HG02973 (cell line): ENCODE results near the gene TFAP2E.

ENCODE experiments used
- ATAC-seq: cut with Tn5 transposase; IDR thresholded peaks from one replicate; pipeline ENCODE4 v1.9.1; 2021; ENCODE audit warnings: moderate library complexity; ENCODE audit not compliant: unreplicated experiment

TFAP2E gene

DNA sequence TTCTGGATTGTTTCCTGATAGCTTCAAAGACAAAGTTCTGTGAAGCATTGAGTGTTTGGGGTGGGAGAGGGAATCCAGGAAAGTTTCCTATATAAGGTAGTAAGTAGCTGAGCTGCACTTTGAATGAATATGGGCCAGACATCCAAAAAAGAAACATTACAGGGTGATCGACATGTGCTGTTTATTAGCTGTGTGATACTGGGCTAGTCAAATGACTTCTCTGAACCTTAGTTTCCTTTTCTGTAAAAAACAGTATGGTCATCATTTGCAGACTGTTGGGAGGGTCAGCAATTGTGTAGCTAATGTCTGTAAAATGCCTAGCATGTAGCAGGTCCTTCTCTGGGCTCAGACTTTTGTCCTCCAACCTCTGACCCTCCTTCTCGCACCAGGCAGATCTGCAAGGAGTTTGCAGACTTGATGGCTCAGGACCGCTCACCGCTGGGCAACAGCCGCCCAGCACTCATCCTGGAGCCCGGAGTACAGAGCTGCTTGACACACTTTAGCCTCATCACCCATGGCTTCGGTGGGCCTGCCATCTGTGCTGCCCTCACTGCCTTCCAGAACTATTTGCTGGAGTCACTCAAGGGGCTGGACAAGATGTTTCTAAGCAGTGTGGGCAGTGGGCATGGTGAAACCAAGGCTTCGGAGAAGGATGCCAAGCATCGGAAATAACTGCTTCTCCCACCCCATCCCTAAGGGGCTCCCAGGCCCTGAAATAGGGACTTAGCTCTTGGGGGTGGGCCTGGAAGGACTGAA lies 21.1 kb downstream of the TFAP2E start:
- ATAC-seq, result no peak

DNA sequence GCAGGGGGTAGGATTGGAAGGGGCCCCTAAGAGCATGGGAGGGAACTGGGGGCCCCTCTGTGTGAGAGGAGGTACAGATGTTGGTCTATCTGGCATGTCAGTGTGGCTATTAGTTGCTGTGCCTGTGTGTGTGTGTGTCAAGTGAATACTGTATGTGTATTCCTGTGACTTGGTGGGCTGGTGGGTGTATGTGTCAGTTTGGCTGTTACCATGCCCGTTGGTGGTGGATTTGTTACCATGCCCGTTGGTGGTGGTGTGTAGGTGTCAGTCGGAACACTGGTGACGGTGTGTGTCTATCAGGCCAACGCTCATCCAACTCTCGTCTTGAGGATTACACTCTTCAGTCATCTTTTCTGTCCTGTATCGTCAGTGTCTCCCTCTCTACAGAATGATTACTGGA lies 22.6 kb downstream of the TFAP2E start:
- no peak for ATAC-seq

DNA sequence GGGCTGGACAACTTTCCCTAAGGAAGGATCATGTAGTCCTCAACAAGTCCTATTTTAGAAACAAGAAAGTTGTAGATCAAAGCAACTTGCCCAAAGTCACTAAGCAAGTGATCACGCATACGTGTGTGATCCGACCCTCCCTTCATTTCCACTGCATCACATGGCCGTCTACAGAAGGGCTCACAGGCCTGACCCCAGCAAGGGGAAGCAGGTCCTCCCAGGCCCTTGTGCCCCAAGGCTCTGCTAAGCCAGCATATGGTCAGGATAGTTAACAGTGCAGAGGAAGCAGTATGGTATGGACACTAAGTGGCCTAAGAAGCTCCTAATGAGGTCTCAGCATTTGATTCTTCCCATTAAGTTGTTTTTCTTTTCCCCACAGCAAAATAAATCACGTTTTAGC lies 24.8 kb downstream of the TFAP2E start:
- ATAC-seq, result no peak

DNA sequence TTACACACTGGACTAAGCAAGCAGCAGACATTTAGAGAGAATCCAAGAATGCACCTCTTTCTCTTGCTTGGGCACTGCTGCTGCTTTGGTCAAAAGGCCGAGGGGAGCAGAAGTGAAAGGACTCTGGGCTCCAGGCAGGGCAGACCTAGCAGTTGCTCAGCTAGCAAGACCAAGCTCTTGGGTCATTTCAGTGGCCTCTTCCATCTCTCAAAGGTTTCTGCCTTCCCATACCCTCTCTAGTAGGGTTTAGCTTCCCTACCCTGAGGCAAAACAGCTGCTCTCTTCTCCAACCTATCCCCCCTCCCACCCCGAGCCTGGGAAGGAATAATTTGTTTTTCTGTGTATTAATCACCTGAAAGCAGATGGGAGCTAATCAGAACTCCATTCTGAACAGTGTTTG lies 25.8 kb downstream of the TFAP2E start:
- no peak for ATAC-seq

DNA sequence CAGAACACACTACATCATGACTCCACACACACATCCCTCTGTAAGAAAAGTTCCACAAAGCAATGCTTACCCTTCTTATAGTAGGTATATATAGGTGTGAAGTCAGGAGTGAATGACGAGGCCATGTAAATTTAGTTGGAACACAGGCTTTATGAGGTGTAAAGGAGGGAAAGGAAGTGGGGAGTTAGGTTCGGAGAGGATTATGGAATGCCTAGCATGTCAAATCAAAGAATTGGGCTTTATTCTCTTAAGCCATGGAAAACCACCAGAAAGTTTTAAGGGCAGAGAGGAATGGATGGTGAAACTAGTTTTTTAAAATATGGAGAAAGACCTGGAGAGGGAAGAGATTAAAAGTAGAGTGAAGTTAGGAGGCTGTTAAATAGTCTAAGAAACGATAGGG lies 26.3 kb downstream of the TFAP2E start:
- no peak for ATAC-seq

DNA sequence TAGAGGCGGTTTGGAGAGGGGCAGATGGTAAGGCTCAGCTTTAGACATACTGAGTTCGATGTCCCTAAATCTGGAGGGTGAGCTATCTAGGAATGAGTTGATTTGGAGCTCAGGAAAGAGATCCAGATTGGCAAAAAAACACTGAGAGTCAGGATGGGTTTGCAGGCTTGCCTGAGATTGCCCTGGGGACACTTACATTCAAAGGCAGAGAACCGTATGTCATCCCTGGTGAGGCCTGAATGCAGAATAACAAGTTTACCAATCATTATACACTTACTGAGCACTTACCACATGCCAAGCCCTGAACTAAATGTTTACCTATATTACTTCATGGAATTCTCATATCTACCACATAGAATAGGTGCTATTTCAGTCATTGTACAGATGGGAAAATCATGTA lies 27.5 kb downstream of the TFAP2E start:
- no peak for ATAC-seq

DNA sequence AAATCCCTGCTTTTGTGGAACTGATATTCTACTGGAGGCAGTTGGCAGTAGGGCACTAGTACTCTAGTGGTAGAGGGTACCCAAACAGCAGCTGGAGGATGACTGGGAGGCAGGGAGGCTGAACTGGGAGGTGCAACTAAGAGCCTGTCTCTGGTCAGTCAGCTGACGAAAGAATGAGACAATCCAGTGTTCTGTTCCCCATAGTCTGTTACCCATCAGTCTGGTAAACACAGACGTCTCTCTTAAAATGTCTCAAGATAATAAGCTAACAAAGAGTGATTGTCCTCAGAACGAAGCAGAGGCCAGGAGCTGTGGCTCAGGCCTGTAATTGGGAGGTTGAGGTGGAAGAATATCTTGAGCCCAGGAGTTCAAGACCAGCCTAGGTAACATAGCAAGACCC lies 30.4 kb downstream of the TFAP2E start:
- no peak for ATAC-seq

DNA sequence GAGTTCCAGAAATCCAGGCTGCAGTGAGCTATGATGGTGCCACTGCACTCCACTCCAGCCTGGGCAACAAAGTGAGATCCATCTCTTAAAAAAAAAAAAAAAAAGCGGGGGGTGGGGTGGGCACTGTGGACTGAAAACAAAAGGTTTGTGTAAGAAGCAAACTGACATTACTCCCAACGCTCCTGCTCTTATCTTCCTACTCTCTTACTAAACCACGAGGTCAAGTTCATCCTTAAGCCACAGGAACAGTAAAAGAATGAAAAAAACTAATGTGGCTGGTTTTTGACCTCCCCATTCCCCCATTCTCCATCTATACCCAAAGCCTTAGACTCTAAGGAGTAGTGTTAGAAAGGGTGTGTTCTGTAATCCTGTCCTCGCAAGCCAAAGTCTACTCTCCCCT lies 30.8 kb downstream of the TFAP2E start:
- ATAC-seq, result no peak

DNA sequence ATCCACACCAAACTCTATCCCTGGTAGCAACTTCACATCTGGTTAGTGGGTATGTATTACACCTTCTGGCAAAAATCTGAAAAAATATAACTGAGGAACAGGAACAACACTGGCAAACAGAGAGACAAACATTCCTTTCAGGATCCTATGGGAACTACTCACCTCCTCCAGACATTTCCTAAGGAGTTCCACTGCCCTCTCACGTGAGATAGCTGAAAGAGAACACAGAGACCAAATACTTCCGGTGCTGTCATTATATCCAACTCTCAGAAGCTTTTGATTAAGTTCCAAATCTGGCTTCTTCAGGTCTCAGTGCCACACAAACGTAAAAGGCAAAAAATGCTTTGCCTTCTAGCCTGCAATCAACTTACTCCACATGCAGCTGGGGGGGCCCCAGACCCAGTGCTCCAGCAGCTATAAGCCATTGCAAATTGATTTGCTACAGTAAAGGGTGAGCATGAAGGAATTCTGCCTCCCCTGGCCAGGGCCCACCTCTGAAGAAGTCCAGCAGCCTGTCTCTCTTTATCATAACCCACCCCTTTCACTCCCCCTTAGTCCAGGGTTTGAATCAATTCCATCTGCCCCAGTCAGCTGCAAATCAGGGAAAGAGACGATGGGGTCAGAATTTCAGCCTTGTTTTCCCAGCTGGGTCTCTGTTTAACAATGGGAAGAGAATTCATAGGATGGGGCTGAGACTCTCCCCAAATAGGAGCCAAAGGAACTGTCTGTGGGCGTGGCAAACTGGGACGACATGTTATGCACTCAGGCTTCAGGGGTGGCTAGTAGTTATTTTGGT lies 32.2 kb downstream of the TFAP2E start:
- no peak for ATAC-seq

DNA sequence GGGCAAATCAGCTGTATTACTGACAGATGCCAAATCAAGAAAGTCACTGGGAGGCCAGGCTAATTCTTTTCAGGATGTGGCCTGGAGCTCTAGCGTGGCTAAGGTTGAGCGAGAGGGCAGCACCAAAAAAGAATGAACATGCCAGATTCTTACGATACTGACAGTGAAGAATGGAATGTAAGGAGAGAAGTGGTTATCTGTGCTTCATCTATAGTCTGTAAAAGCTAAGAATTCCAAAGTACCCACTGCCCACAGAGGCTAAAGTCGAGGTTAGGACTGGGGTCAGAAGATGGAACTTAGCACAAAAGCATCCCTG lies 32.7 kb downstream of the TFAP2E start:
- ATAC-seq, result no peak

DNA sequence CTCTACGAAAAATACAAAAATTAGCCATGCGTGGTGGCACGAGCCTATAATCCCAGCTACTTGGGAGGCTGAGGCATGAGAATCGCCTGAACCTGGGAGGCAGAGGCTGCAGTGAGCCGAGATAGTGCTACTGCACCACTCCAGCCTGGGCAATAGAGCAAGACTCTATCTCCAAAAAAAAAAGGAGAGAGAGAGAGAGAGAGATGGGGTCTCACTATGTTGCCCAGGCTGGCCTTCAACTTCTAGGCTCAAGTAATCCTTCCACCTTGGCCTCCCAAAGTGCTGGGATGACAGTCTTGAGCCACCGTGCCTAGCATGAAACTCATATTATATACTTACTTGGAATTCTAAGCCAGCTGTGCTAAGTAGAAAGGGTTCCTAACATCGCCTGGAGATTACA lies 38.5 kb downstream of the TFAP2E start:
- no peak for ATAC-seq

DNA sequence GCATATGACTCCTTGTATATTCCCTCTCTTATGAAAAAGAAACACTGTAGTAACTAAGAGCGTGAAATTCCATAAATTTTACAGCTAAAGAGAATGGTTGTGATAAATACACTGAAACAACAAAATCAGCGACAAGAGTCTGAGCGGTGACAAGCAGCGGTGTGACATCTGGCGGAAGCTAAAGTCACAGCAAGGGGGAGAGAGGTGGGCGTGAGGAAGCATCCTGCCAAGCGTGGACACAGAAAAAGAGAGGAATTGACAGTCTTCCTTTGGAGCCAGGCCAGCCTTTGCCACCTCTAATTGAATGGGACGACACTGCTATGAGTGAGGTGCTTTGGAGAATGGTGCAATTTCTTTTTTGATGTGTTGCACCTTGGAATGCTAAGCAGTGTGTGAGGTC lies 42.3 kb downstream of the TFAP2E start:
- ATAC-seq, result no peak

DNA sequence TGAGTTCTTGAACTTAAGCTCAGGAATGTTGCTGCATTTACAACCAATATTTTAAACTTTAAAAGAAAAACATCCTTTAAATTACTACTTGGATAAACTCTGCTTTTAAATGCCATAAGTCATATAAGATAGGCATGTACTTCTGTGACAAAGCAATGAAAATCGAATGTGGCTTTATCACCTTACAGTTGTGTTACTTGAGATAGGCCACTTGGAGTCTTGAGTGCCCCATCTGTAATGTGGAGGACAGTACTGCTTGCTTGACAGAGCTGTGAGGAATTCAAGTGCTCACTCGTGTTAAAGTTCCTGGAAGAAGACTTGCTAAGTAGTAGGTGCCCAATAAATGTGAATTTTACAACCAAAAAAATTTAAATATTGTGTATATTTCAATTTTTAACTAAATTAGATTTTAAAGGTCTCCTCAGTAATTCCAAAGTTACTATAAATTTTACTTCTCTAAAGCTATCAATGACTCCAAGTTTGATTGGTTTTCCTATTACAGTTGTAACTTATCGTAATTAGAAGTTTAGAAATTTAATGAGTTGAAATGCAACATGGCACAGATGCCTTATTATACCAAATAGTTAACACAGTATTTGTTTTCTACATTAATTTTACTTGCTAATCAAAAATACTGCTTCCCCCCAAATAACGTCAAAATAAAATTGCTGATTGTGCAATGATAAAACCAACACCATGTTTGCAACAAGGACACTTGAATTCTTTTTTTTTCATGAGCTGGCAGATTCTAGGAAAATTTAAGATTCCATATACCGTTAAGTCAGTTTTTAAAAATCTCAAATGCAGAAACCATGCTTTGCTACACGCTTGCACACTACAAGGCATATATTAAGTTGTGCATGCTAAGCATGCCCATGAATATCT lies 46.4 kb downstream of the TFAP2E start:
- no peak for ATAC-seq

DNA sequence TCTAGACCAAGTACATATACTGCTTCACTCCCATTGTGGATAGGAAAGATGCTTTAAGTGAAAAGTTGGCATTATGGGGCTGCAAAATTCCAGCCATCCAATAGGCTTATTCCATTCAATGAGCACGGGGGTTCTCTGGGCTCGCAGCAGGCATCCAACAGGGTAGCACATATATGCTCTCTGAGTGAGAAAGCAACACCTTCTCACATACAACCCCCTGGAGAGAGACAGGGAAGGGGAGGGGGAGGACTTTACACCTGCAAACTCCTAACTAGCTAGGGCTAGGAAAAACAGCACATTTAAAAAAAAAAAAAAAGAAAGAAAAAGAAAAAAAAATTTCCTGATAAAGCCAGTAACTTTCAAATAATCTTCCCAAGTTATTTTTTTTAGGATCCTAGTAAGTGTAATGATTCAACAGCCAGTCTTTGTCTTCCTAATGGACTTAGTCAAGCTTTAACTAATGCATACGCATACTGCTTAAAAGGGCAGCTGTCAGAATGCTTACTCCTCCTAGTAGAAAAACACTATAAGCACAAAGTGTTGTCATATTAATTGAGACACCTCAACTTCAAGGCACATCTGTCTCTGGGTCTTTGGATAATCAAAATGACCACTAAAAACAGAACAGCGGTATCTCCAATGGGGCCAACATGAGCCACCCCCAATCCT lies 49.5 kb downstream of the TFAP2E start:
- ATAC-seq, result no peak

DNA sequence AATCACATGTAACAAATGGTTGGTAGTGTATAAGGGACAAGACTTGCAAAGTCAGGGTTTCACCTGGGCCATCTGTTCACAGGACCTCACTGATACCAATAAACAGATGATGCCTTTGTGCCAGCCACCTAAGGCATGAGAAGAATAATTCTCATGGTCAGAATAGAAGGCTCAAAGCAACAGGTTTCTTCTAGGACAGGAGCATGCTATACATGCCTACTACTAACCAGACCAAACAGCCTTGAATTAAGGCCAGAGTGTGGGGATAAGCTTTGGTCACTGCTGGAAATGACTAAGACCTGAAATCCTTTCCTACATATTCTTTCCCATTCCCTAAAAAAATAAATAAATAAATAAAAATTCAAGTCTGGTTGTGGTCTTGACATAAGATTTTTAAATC lies 50.7 kb downstream of the TFAP2E start:
- no peak for ATAC-seq

DNA sequence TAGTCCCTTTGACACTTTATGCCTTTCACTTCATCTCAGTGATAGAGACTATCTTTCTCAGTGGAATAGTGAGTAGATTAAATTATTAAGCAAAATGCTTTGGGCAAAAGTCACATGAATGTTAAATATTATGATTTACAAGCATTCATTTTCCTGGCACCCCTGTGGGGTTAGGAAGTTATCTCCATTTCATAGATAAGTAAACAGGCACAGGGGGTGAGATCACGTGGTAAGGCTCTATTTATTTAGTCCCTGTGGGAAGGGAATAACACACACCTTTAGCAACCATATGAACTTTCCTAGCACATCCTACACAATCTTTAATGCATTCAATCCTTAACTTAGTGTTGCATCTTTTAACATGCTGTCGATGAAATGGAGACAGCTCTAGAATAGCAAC lies 55.9 kb downstream of the TFAP2E start:
- no peak for ATAC-seq

DNA sequence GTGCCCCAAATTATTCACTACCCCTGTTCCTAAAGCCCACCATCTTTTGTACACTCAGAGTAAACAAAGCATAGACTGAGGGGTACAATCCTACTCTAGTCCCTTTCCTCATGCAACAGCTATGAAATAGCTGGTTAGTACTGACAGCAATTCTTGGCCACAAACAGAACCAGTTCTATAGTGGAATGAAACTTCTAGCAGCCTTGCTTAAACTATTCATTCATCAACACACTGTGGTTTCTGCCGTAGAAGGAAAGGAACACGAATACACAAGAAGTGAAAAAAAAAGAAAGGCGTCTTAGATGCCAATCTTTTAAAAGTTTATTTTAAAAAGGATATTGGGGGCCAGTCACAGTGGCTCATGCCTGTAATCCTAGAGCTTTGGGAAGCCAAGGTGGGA lies 58.3 kb downstream of the TFAP2E start:
- ATAC-seq, result no peak

DNA sequence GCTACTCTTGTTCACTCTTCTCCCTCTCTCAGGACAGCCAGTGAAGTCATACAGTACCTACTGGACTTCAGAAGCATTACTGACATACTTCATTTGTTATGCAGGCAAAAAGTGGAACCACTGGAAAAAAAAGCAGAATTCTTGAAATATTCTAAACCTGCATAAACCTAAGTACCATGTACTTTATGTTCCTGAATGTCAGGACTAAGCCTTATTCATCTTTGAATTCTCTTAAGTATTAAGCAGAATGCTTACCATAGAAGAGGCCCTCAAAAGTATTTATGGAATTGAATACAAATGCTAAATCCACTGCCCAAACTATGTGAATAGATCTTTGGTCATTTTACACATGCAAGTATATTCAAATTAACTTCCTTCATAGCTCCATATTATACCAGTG lies 60.4 kb downstream of the TFAP2E start:
- no peak for ATAC-seq

DNA sequence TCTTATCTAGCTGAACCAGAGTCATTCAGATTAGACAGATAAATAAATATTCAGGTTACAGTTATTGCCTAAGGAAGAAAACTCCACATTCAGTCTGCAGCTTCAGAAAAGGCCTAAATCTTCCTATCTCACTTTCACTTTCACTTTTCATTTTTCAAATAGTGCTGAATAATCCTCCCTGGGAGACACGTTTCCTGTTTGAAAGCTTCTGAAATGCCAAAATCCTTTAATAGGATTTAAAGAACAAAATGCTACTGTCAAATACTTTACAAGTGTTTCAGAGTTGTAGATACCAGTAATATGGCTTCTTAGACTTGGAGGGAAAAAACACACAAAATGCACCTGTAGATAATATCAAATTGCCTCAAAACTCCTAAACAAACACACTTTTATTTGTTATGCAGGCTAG lies 64.3 kb downstream of the TFAP2E start:
- no peak for ATAC-seq

DNA sequence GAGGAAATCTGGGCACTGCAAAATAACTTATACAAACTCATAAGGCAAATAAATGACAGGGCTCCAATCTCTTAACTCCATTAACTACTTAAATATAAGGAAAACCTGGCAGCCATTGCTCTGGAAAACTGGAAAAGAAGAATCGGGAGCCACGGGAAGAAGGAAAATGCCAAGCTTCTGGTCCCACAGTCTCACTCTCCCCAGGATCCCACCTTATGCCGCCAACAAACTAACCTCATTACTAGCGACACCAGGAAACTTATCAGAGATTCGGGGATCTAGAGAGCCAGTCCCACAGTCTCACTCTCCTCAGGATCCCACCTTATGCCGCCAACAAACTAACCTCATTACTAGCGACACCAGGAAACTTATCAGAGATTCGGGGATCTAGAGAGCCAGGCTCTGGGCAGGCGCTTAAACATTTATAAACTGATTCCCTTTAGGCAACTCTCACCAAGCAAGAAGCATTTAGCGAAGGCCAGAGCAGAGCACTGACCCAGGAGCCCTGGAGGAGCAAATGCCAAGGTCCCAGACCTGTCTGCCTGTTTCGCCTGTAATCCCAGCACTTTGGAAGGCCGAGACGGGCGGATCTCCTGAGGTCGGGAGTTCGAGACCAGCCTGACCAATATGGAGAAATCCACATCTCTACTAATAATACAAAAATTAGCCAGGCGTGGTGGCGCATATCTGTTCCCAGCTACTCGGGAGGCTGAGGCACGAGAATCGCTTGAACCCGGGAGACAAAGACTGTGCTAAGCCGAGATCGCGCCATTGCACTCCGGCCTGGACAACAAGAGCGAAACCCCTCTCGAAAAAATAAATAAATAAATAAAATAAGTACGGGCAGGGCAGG lies 67.5 kb downstream of the TFAP2E start:
- no peak for ATAC-seq
